WTC11 (cell line): ENCODE measurements around the gene XRCC5. TPM values are rescaled to one million over a fixed set of nuclear protein-coding genes. Genes with fewer than 3 reads are reported as not detected.
"Not testable (repeated sequence)": the region's sequence is repeated elsewhere in the genome, so short reads cannot be mapped to it uniquely, and the experiment has no call there.

ENCODE experiments used
- ATAC-seq: fragments of 200-7000 bp; cut with Tn5 transposase; 2 replicates; pipeline ENCODE4 v1.10.0; 2021; ENCODE audit warnings: mild to moderate bottlenecking, moderate library complexity
- CTCF ChIA-PET: fragments of 300-600 bp; sonication (Branson Sonifier 250); formaldehyde crosslinking; loops from one replicate; lab custom pipeline; 2021; ENCODE audit warnings: antibody characterized with exemption; lab: Charles Lee
- POLR2A ChIA-PET: fragments of 350-600 bp; sonication (Branson Sonifier 250); formaldehyde crosslinking; loops from one replicate; lab custom pipeline; 2021; ENCODE audit warnings: antibody characterized with exemption; lab: Charles Lee
- DNase-seq: peaks from one replicate; pipeline ENCODE4 v3.0.0; 2021; ENCODE audit warnings: low spot score
- H3K27ac Mint-ChIP-seq: 2 replicates; pipeline ENCODE4 v1.8.0; 2021; ENCODE audit warnings: mixed read lengths
- H3K27me3 Mint-ChIP-seq: 2 replicates; pipeline ENCODE4 v1.8.0; 2021; ENCODE audit warnings: low read depth, mild to moderate bottlenecking, moderate library complexity, mixed read lengths
- H3K36me3 Mint-ChIP-seq: 2 replicates; pipeline ENCODE4 v1.8.0; 2021; ENCODE audit warnings: mixed read lengths
- H3K4me1 Mint-ChIP-seq: 2 replicates; pipeline ENCODE4 v1.8.0; 2022; ENCODE audit warnings: mixed read lengths
- H3K4me3 Mint-ChIP-seq: 2 replicates; pipeline ENCODE4 v1.8.0; 2021; ENCODE audit warnings: mild to moderate bottlenecking, moderate library complexity, mixed read lengths
- H3K9me3 Mint-ChIP-seq: 2 replicates; pipeline ENCODE4 v1.8.0; 2021; ENCODE audit warnings: mixed read lengths
- CBFB ChIP-seq: sonication (generic); formaldehyde crosslinking; IDR thresholded peaks from 2 replicates; pipeline ENCODE4 v1.8.1; 2022; ENCODE audit warnings: mild to moderate bottlenecking, low read depth, missing genetic modification reagents
- CREB1 ChIP-seq: sonication (generic); formaldehyde crosslinking; IDR thresholded peaks from 2 replicates; pipeline ENCODE4 v1.8.0; 2023; ENCODE audit warnings: mild to moderate bottlenecking, missing genetic modification reagents
- CREM ChIP-seq: sonication (generic); formaldehyde crosslinking; IDR thresholded peaks from 2 replicates; pipeline ENCODE4 v1.8.1; 2022; ENCODE audit warnings: mild to moderate bottlenecking, missing genetic modification reagents, moderate library complexity
- ERG ChIP-seq: fragments of 250-450 bp; sonication (Bioruptor Pico); IDR thresholded peaks from 2 replicates; pipeline ENCODE4 v1.8.0; 2021; ENCODE audit warnings: mild to moderate bottlenecking
- ESRRA ChIP-seq: sonication (generic); formaldehyde crosslinking; IDR thresholded peaks from 2 replicates; pipeline ENCODE4 v1.8.1; 2022; ENCODE audit warnings: mild to moderate bottlenecking, missing genetic modification reagents, borderline replicate concordance
- GABPB1 ChIP-seq: sonication (generic); formaldehyde crosslinking; IDR thresholded peaks from 2 replicates; pipeline ENCODE4 v1.8.1; 2023; ENCODE audit warnings: mild to moderate bottlenecking, missing genetic modification reagents
- MAX ChIP-seq: sonication (generic); formaldehyde crosslinking; IDR thresholded peaks from 2 replicates; pipeline ENCODE4 v1.8.0; 2022; ENCODE audit warnings: mild to moderate bottlenecking, missing genetic modification reagents
- NFATC4 ChIP-seq: fragments of 250-450 bp; sonication (Bioruptor Pico); IDR thresholded peaks from 2 replicates; pipeline ENCODE4 v1.9.0; 2021; ENCODE audit warnings: mild to moderate bottlenecking
- NR2C2 ChIP-seq: sonication (generic); formaldehyde crosslinking; IDR thresholded peaks from 2 replicates; pipeline ENCODE4 v1.8.0; 2022; ENCODE audit warnings: mild to moderate bottlenecking, missing genetic modification reagents
- OVOL2 ChIP-seq: fragments of 250-450 bp; sonication (Bioruptor Pico); IDR thresholded peaks from 2 replicates; pipeline ENCODE4 v1.9.0; 2021; ENCODE audit warnings: mild to moderate bottlenecking, borderline replicate concordance
- SMAD4 ChIP-seq: sonication (generic); formaldehyde crosslinking; IDR thresholded peaks from 2 replicates; pipeline ENCODE4 v1.8.0; 2022; ENCODE audit warnings: mild to moderate bottlenecking, missing genetic modification reagents
- SP1 ChIP-seq: sonication (generic); formaldehyde crosslinking; conservative IDR thresholded peaks from 2 replicates; pipeline ENCODE4 v1.8.1; 2022; ENCODE audit warnings: missing genetic modification reagents
- TEAD4 ChIP-seq: sonication (generic); formaldehyde crosslinking; IDR thresholded peaks from 2 replicates; pipeline ENCODE4 v1.8.0; 2022; ENCODE audit warnings: mild to moderate bottlenecking, missing genetic modification reagents
- TP53 ChIP-seq: sonication (generic); formaldehyde crosslinking; IDR thresholded peaks from 2 replicates; pipeline ENCODE4 v1.8.1; 2023; ENCODE audit warnings: mild to moderate bottlenecking, missing genetic modification reagents
- ZBTB21 ChIP-seq: sonication (generic); formaldehyde crosslinking; IDR thresholded peaks from 2 replicates; pipeline ENCODE4 v1.8.1; 2023; ENCODE audit warnings: mild to moderate bottlenecking, missing genetic modification reagents, borderline replicate concordance
- ZNF219 ChIP-seq: sonication (generic); formaldehyde crosslinking; IDR thresholded peaks from 2 replicates; pipeline ENCODE4 v1.8.0; 2023; ENCODE audit warnings: missing genetic modification reagents, mild to moderate bottlenecking, borderline replicate concordance
- ZNF423 ChIP-seq: fragments of 250-450 bp; sonication (Bioruptor Pico); IDR thresholded peaks from 2 replicates; pipeline ENCODE4 v2.1.2; 2022; ENCODE audit warnings: mild to moderate bottlenecking, moderate library complexity
- ZSCAN18 ChIP-seq: fragments of 250-450 bp; sonication (Bioruptor Pico); IDR thresholded peaks from 2 replicates; pipeline ENCODE4 v2.1.2; 2022; ENCODE audit warnings: mild to moderate bottlenecking, moderate library complexity
- total RNA-seq: library from RNA; stranded (reverse); gene quantifications from 3 replicates; pipeline ENCODE4 v1.2.3, GENCODE V29; 2021
- TF ChIP-seq, protein P1 (sequence below): sonication (generic); formaldehyde crosslinking; IDR thresholded peaks from 2 replicates; pipeline ENCODE4 v1.8.1; 2023; ENCODE audit warnings: mild to moderate bottlenecking, missing genetic modification reagents, moderate library complexity
- TF ChIP-seq, protein P2 (sequence below): sonication (generic); formaldehyde crosslinking; conservative IDR thresholded peaks from 2 replicates; pipeline ENCODE4 v1.8.1; 2022; ENCODE audit warnings: mild to moderate bottlenecking, missing genetic modification reagents

Gene XRCC5
- total RNA-seq, 1 experiment from 2014 or later: 522 TPM

DNA sequence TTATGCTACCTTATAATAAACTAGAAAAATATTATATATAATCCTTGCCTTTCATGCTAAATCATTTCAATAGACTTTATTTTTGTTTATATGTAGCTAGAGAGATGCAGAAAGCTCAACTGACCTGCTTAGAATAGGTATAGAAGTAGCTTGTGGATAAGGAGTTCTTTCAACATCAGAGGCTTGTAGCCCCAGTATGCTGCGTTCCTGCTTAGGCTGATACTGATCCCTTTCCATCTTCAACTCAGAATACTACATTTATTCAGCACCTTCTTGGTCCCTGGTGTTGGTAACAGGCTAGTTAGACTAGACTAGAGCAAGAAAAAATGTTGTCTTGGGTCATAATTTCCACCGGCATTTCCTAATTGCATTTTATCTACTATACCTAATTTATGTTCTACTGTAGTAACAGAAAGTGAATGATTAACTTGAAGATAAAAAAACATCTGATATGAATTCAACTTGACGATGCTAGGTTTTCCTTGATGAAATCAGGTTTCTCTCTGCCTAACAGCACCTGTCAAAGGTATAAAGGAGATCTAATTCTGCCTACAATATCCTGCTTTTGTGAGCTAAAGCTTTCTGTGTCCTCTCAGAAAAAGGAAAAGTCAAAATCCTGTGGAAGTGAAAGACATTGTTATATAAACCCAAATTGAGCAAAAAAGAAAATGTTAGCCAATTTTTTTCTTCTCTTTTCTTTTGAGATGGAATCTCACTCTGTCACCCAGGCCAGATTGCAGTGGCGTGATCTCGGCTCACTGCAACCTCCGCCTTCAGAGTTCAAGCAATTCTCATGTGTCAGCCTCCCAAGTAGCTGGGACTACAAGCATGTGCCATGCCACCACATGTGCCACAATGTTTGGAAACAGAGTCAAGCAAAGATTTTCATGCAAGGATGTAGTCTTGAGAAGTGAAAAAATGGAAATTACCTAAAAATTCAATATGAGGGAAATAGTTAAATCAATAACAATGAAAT is 33.4 kb upstream of the XRCC5 start:
- no peak for ATAC-seq
- CTCF ChIA-PET: interaction anchor here (1.0 kb wide), 1 partner anchor 38 kb away, joined by 4 read pairs; no protein-coding TSS in a partner anchor
- Mint-ChIP-seq H3K36me3 (no peaks in the 10 kb centered on the region), H3K4me3 (no peak overlapping the region), H3K27ac (0 out of 2 replicates have a peak overlapping the region, but pooled peaks have one; percentile 38), H3K27me3 (no peaks in the 10 kb centered on the region), H3K9me3 (no peaks in the 10 kb centered on the region), H3K4me1 (peaks cover 4% of the 10 kb centered on the region)
- POLR2A ChIA-PET: no interaction called here
- no peak for DNase-seq
- TF ChIP-seq, protein P1, sequence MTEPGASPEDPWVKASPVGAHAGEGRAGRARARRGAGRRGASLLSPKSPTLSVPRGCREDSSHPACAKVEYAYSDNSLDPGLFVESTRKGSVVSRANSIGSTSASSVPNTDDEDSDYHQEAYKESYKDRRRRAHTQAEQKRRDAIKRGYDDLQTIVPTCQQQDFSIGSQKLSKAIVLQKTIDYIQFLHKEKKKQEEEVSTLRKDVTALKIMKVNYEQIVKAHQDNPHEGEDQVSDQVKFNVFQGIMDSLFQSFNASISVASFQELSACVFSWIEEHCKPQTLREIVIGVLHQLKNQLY: no peak
- TF ChIP-seq TEAD4 (CRISPR knock-in tag) (no peak), ZNF219 (CRISPR knock-in tag) (no peak), MAX (CRISPR knock-in tag) (no peak), ZBTB21 (CRISPR knock-in tag) (no peak), ERG (CRISPR knock-in tag) (no peak), OVOL2 (no peak), NFATC4 (no peak), TP53 (CRISPR knock-in tag) (no peak), NR2C2 (CRISPR knock-in tag) (no peak)

GRCh38 chr2:216078776-216079175 is 30.4 kb upstream of the XRCC5 start:
- Mint-ChIP-seq H3K27me3 (no peaks in the 10 kb centered on the region), H3K4me1 (peaks cover 28% of the 10 kb centered on the region), H3K9me3 (no peaks in the 10 kb centered on the region), H3K4me3 (no peak overlapping the region), H3K27ac (no peak overlapping the region), H3K36me3 (no peaks in the 10 kb centered on the region)
- ChIA-PET POLR2A (no interaction called here), CTCF (interaction anchor here (1.0 kb wide), 1 partner anchor 36 kb away, joined by 3 read pairs; no protein-coding TSS in a partner anchor)
- no peak for DNase-seq
- TF ChIP-seq GABPB1 (peak; percentile 98), ZNF423 (CRISPR knock-in tag) (no peak), CBFB (CRISPR knock-in tag) (no peak), SP1 (CRISPR knock-in tag) (no peak), CREB1 (CRISPR knock-in tag) (no peak), CREM (CRISPR knock-in tag) (no peak)
- ATAC-seq: no peak

DNA sequence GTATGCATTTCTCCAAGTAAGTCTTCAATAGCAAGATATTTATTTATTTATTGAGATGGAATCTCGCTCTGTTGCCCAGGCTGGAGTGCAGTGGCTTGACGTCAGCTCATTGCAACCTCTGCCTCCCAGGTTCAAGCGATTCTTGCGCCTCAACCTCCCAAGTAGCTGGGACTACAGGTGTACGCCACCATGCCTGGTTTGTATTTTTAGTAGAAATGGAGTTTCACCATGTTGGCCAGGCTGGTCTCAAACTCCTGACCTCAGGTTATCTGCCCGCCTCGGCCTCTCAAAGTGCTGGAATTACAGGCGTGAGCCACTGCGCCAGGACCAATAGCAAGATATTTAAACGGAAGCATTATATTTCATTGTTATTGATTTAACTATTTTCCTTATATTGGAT is 29.1 kb upstream of the XRCC5 start:
- H3K36me3 Mint-ChIP-seq, POLR2A ChIA-PET, H3K27ac Mint-ChIP-seq, ATAC-seq, H3K9me3 Mint-ChIP-seq, CTCF ChIA-PET, H3K27me3 Mint-ChIP-seq, DNase-seq: not testable (repeated sequence)
- peaks cover 39% of the 10 kb centered on the region for H3K4me1 Mint-ChIP-seq
- H3K4me3 Mint-ChIP-seq: 0 out of 2 replicates have a peak overlapping the region, but pooled peaks have one; percentile 16

- Mint-ChIP-seq H3K4me3 (peak overlapping the region; percentile 93), H3K27ac (peak overlapping the region; percentile 93), H3K9me3 (no peaks in the 10 kb centered on the region), H3K36me3 (no peaks in the 10 kb centered on the region), H3K27me3 (no peaks in the 10 kb centered on the region), H3K4me1 (peaks cover 41% of the 10 kb centered on the region)
- CTCF ChIA-PET: interaction anchor here (1.0 to 2.6 kb wide), 6 partner anchors 17 to 58 kb away, joined by 5 to 26 read pairs (median 6); partner anchors contain the start of gene XRCC5
- POLR2A ChIA-PET: interaction anchor here (0.6 to 4.5 kb wide), 7 partner anchors 13 to 289 kb away, joined by 3 to 46 read pairs (median 4); partner anchors contain the start of gene XRCC5
- ATAC-seq: no peak
- DNase-seq: no peak
- TF ChIP-seq ESRRA (CRISPR knock-in tag): no peak
- TF ChIP-seq, protein P2, sequence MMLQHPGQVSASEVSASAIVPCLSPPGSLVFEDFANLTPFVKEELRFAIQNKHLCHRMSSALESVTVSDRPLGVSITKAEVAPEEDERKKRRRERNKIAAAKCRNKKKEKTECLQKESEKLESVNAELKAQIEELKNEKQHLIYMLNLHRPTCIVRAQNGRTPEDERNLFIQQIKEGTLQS: no peak
- TF ChIP-seq, protein P1: no peak
- no peak for TF ChIP-seq SMAD4 (CRISPR knock-in tag)
- TF ChIP-seq ZSCAN18 (CRISPR knock-in tag): no peak
Observed at GRCh38 chr2:216081012-216081411, 28.1 kb upstream of the XRCC5 start.
